PC-9 (cell line): ENCODE measurements around the gene GALNT14. TPM values are rescaled to one million over a fixed set of nuclear protein-coding genes. Genes with fewer than 3 reads are reported as not detected.

ENCODE experiments used
- BruUV-seq: library from RNA; stranded (reverse); fragments of 400-500 nt; replicated peaks from 2 replicates; lab custom pipeline; 2021; lab: Mats Ljungman, UMichigan
- CTCF ChIA-PET: fragments of 300-600 bp; sonication (Branson Sonifier 250); formaldehyde crosslinking; loops from one replicate; lab custom pipeline; 2022; ENCODE audit warnings: antibody characterized with exemption; lab: Charles Lee
- POLR2A ChIA-PET: fragments of 300-600 bp; sonication (Branson Sonifier 250); formaldehyde crosslinking; loops from one replicate; lab custom pipeline; 2022; ENCODE audit warnings: antibody characterized with exemption; ENCODE audit not compliant: unreplicated experiment; lab: Charles Lee
- DNase-seq, 2 experiments: peaks; one replicate each; pipeline versions ENCODE4 v3.0.0 to v3.0.0-alpha.2; 2015 to 2022; ENCODE audit warnings: mixed read lengths in 1 of 2
- H2AFZ ChIP-seq: fragments of 200-600 bp; sonication (generic); 2 replicates; pipeline ENCODE4 v1.8.1; 2017; ENCODE audit warnings: antibody characterized with exemption
- H3F3A ChIP-seq: fragments of 200-600 bp; sonication (generic); 2 replicates; pipeline ENCODE4 v1.8.1; 2017; ENCODE audit warnings: antibody characterized with exemption, mild to moderate bottlenecking, low read depth; ENCODE audit not compliant: insufficient read depth
- H3K27ac ChIP-seq: fragments of 200-600 bp; sonication (generic); 2 replicates; pipeline ENCODE4 v1.6.1; 2016; ENCODE audit warnings: mixed run types
- H3K27me3 ChIP-seq: fragments of 200-600 bp; sonication (generic); 2 replicates; pipeline ENCODE4 v1.6.1; 2016; ENCODE audit warnings: low read depth, mixed run types; ENCODE audit not compliant: insufficient read depth
- H3K36me3 ChIP-seq: fragments of 200-600 bp; sonication (generic); 2 replicates; pipeline ENCODE4 v1.6.1; 2016; ENCODE audit warnings: low read depth, mixed run types
- H3K4me1 ChIP-seq: fragments of 200-600 bp; sonication (generic); replicated peaks from 2 replicates; pipeline ENCODE4 v1.6.1; 2016; ENCODE audit warnings: mixed run types; ENCODE audit not compliant: insufficient read depth
- H3K4me2 ChIP-seq: fragments of 200-600 bp; sonication (generic); 2 replicates; pipeline ENCODE4 v1.6.1; 2017; ENCODE audit warnings: mixed run types
- H3K4me3 ChIP-seq: fragments of 200-600 bp; sonication (generic); 2 replicates; pipeline ENCODE4 v1.6.1; 2016; ENCODE audit warnings: mixed run types
- H3K79me2 ChIP-seq: fragments of 200-600 bp; sonication (generic); 2 replicates; pipeline ENCODE4 v1.6.1; 2017; ENCODE audit warnings: low read depth, mixed run types
- H3K9me2 ChIP-seq: fragments of 200-600 bp; sonication (generic); 2 replicates; pipeline ENCODE4 v1.8.1; 2017; ENCODE audit warnings: mild to moderate bottlenecking; ENCODE audit not compliant: insufficient read depth
- H3K9me3 ChIP-seq: fragments of 200-600 bp; sonication (generic); 2 replicates; pipeline ENCODE4 v1.8.1; 2016; ENCODE audit warnings: low read depth; ENCODE audit not compliant: insufficient read depth
- H4K20me1 ChIP-seq: fragments of 200-600 bp; sonication (generic); 2 replicates; pipeline ENCODE4 v1.8.1; 2017; ENCODE audit not compliant: insufficient read depth
- CTCF ChIP-seq: fragments of 200-600 bp; sonication (generic); conservative IDR thresholded peaks from 2 replicates; pipeline ENCODE4 v1.6.1; 2017; ENCODE audit warnings: mixed run types, antibody characterized with exemption, mild to moderate bottlenecking, moderate library complexity
- EZH2 ChIP-seq: fragments of 200-600 bp; sonication (generic); IDR thresholded peaks from 2 replicates; pipeline ENCODE4 v1.8.0; 2017; ENCODE audit warnings: antibody characterized with exemption, low read depth
- intact Hi-C: fragments of 100-400 bp; cut with micrococcal nuclease; formaldehyde crosslinking; loops from one replicate; pipeline ENCODE4 v1.10.0; 2022; ENCODE audit not compliant: unreplicated experiment
- total RNA-seq: library from RNA; stranded (reverse); gene quantifications from 2 replicates; pipeline ENCODE4 v1.2.3, GENCODE V29; 2021

Gene GALNT14
- total RNA-seq, 1 experiment from 2014 or later: 3.1 TPM

GRCh38 chr2:31075431-31075830 lies 62.8 kb downstream of the GALNT14 start:
- Histone ChIP-seq H3K27me3 (no peaks in the 10 kb centered on the region), H3K9me2 (no peaks in the 10 kb centered on the region), H3K79me2 (peaks cover 58% of the 10 kb centered on the region), H3K9me3 (no peaks in the 10 kb centered on the region), H3K4me1 (peaks cover 2% of the 10 kb centered on the region), H3F3A (peaks cover 5% of the 10 kb centered on the region; the same call in 1 of the 2 replicates), H3K36me3 (no peaks in the 10 kb centered on the region), H3K4me3 (no peak overlapping the region), H3K27ac (no peak overlapping the region), H2AFZ (no peak overlapping the region), H3K4me2 (no peak overlapping the region), H4K20me1 (no peaks in the 10 kb centered on the region; the same call in 1 of the 2 replicates)
- DNase-seq: no peak
- ChIA-PET POLR2A (no interaction called here), CTCF (no interaction called here)
- intact Hi-C loops: no loop called here
- TF ChIP-seq EZH2: no peak
- TF ChIP-seq CTCF: no peak
- BruUV-seq: no TSS peak

GRCh38 chr2:31071741-31072140 lies 66.5 kb downstream of the GALNT14 start:
- DNase-seq: peak in 1 of 2 experiments; percentile 21
- TF ChIP-seq CTCF: no peak
- TF ChIP-seq EZH2: no peak
- peaks cover 49% of the 10 kb centered on the region for H3K79me2 ChIP-seq
- H3K27ac ChIP-seq: no peak overlapping the region
- H3K4me2 ChIP-seq: no peak overlapping the region
- H3K9me3 ChIP-seq: no peaks in the 10 kb centered on the region
- H2AFZ ChIP-seq: no peak overlapping the region
- BruUV-seq: no TSS peak
- no peak overlapping the region for H3K4me3 ChIP-seq
- ChIA-PET CTCF (no interaction called here), POLR2A (no interaction called here)
- no peaks in the 10 kb centered on the region for H3K36me3 ChIP-seq
- peaks cover 5% of the 10 kb centered on the region; the same call in 1 of the 2 replicates for H3F3A ChIP-seq
- intact Hi-C loops: no loop called here
- H3K4me1 ChIP-seq: no peaks in the 10 kb centered on the region
- no peaks in the 10 kb centered on the region for H3K27me3 ChIP-seq
- peaks cover 12% of the 10 kb centered on the region for H4K20me1 ChIP-seq
- no peaks in the 10 kb centered on the region for H3K9me2 ChIP-seq

- Histone ChIP-seq H3K4me2 (no peak overlapping the region), H3K79me2 (peaks cover 45% of the 10 kb centered on the region), H3K27ac (no peak overlapping the region), H2AFZ (no peak overlapping the region), H3F3A (no peaks in the 10 kb centered on the region), H3K9me3 (no peaks in the 10 kb centered on the region), H3K36me3 (no peaks in the 10 kb centered on the region), H4K20me1 (peaks cover 12% of the 10 kb centered on the region), H3K4me1 (no peaks in the 10 kb centered on the region), H3K4me3 (no peak overlapping the region), H3K9me2 (no peaks in the 10 kb centered on the region), H3K27me3 (no peaks in the 10 kb centered on the region)
- ChIA-PET POLR2A (no interaction called here), CTCF (no interaction called here)
- intact Hi-C loops: no loop called here
- no peak for TF ChIP-seq CTCF
- no peak for TF ChIP-seq EZH2
- peak in 1 of 2 experiments; percentile 22 for DNase-seq
- BruUV-seq: no TSS peak
Measured at GRCh38 chr2:31070339-31071125, 67.7 kb downstream of the GALNT14 start.
